Epithelial cell of proximal tubule (primary cell): ENCODE results near the gene PACSIN1. TPM values are rescaled to one million over a fixed set of nuclear protein-coding genes. Genes with fewer than 3 reads are reported as not detected.

Source experiments
- DNase-seq: peaks from one replicate; pipeline ENCODE4 v3.0.0-alpha.2; 2011; ENCODE audit warnings: low read depth
- H3K4me3 ChIP-seq: 2 replicates; pipeline ENCODE4 v1.5.1; 2011; ENCODE audit warnings: low read depth, mild to moderate bottlenecking, low read length
- CTCF ChIP-seq: conservative IDR thresholded peaks from 2 replicates; pipeline ENCODE4 v1.5.1; 2012; ENCODE audit warnings: low read depth, mild to moderate bottlenecking, low read length
- total RNA-seq: library from RNA; depleted of rRNA; stranded (reverse); fragments of >200 nt; gene quantifications from 2 replicates; pipeline ENCODE4 v1.2.3, GENCODE V29; 2015

Gene PACSIN1
- total RNA-seq, 1 donor from 2014 or later: 1.9 TPM

- no peak for DNase-seq
- H3K4me3 ChIP-seq: no peak overlapping the region
- TF ChIP-seq CTCF: no peak
Observed at GRCh38 chr6:34546551-34547321, 80.9 kb downstream of the PACSIN1 start.

- TF ChIP-seq CTCF: no peak
- no peak overlapping the region for H3K4me3 ChIP-seq
- DNase-seq: no peak
Observed at GRCh38 chr6:34547701-34548644, 82.1 kb downstream of the PACSIN1 start.

GRCh38 chr6:34549026-34549803 lies 83.3 kb downstream of the PACSIN1 start:
- H3K4me3 ChIP-seq: no peak overlapping the region
- TF ChIP-seq CTCF: no peak
- no peak for DNase-seq

- no peak for TF ChIP-seq CTCF
- no peak overlapping the region for H3K4me3 ChIP-seq
- DNase-seq: no peak
Observed at GRCh38 chr6:34549804-34550202, 83.9 kb downstream of the PACSIN1 start.

- H3K4me3 ChIP-seq: no peak overlapping the region
- TF ChIP-seq CTCF: no peak
- no peak for DNase-seq
Observed at GRCh38 chr6:34551720-34552119, 85.8 kb downstream of the PACSIN1 start.

- no peak for DNase-seq
- TF ChIP-seq CTCF: no peak
- H3K4me3 ChIP-seq: no peak overlapping the region
Observed at GRCh38 chr6:34552620-34553019, 86.7 kb downstream of the PACSIN1 start.
